H1 (cell line): ENCODE measurements around the gene INPP5B. TPM values are rescaled to one million over a fixed set of nuclear protein-coding genes. Genes with fewer than 3 reads are reported as not detected.

Experiments used
- CHD1 ChIP-seq: IDR thresholded peaks from 2 replicates; pipeline ENCODE4 v1.6.1; 2012; ENCODE audit warnings: low read depth, low read length, improper control_type of control experiment
- polyA plus RNA-seq, 7 experiments: library from polyadenylated mRNA; depleted of rRNA in 3 of 7; stranded (reverse) in 5 of 7; unstranded in 2 of 7; fragments of >200 nt in 5 of 7; fragments of 200-250 nt in 2 of 7; gene quantifications; 1 replicate in 5 of 7; 2 replicates in 1 of 7; 4 replicates in 1 of 7; pipeline versions ENCODE4 v1.2.1 to v1.2.3, GENCODE V29; 2011 to 2013; ENCODE audit warnings: missing spikeins in 2 of 7, mixed read lengths in 2 of 7
- total RNA-seq: library from RNA; stranded (reverse); fragmentation: NEBNext Ultra II Directional; extraction: Animal tissue kit (Norgen Biotek cat#: 25700); gene quantifications from 2 replicates; pipeline ENCODE4 v1.2.1, GENCODE V29; 2021

INPP5B gene
- total and polyA plus RNA-seq, 2 of the 8 experiments (the other 6 are each of a cell fraction or from before 2014, with no cell fraction given), result 14.0 to 23.7 TPM

GRCh38 chr1:37932759-37933158 is 14.1 kb downstream of the INPP5B start (continued):
- no peak for TF ChIP-seq CHD1
